Esophagus muscularis mucosa (tissue), 4 donors: ENCODE measurements around the gene RIPPLY1. TPM values are rescaled to one million over a fixed set of nuclear protein-coding genes. Genes with fewer than 3 reads are reported as not detected.

ENCODE experiments used
- DNase-seq: peaks from one replicate; pipeline ENCODE4 v3.0.0-alpha.2; 2017; ENCODE audit errors: extremely low spot score
- H3K27ac ChIP-seq, 4 donors: fragments of 200-600 bp; sonication (generic); replicated peaks in 1 of 4; 1 replicate in 3 of 4; 2 replicates in 1 of 4; pipeline ENCODE4 v1.5.1; 2016 to 2019; ENCODE audit warnings: mild to moderate bottlenecking in 1 of 4
- H3K27me3 ChIP-seq, 4 donors: fragments of 200-600 bp; sonication (generic); one replicate each; pipeline versions ENCODE4 v1.5.1 to v1.6.0; 2016 to 2019
- H3K36me3 ChIP-seq, 4 donors: fragments of 200-600 bp; sonication (generic); one replicate each; pipeline ENCODE4 v1.5.1; 2016 to 2019
- H3K4me1 ChIP-seq, 4 donors: fragments of 200-600 bp; sonication (generic); one replicate each; pipeline ENCODE4 v1.5.1; 2016 to 2019
- H3K4me3 ChIP-seq, 4 donors: fragments of 200-600 bp; sonication (generic); 1 replicate in 2 of 4; 2 replicates in 2 of 4; pipeline ENCODE4 v1.5.1; 2016 to 2019; ENCODE audit warnings: mild to moderate bottlenecking in 4 of 4, moderate library complexity in 1 of 4
- H3K9me3 ChIP-seq, 4 donors: fragments of 200-600 bp; sonication (generic); 1 replicate in 3 of 4; 2 replicates in 1 of 4; pipeline ENCODE4 v1.5.1; 2016 to 2019
- CTCF ChIP-seq, 3 experiments: fragments of 200-600 bp in 2 of 3; fragments of 450-650 bp in 1 of 3; sonication (generic) in 2 of 3; IDR thresholded peaks; one replicate each; pipeline ENCODE4 v1.5.1; 2017 to 2019; ENCODE audit warnings: antibody characterized with exemption in 3 of 3, mild to moderate bottlenecking in 2 of 3, moderate library complexity in 1 of 3
- EP300 ChIP-seq: sonication (generic); formaldehyde crosslinking; IDR thresholded peaks from one replicate; pipeline ENCODE4 v1.6.1; 2017; ENCODE audit warnings: antibody characterized with exemption
- POLR2A ChIP-seq: fragments of 450-650 bp; IDR thresholded peaks from one replicate; pipeline ENCODE4 v1.6.1; 2017; ENCODE audit warnings: antibody characterized with exemption, moderate library complexity, mild to moderate bottlenecking, low read depth
- POLR2AphosphoS5 ChIP-seq, 2 donors: sonication (generic); formaldehyde crosslinking; IDR thresholded peaks; one replicate each; pipeline ENCODE4 v1.6.1; 2017; ENCODE audit warnings: antibody characterized with exemption in 2 of 2
- WGBS: methylation state at CpG from one replicate; pipeline ENCODE4 v1.1.5; 2018; 5-methylcytosine and 5-hydroxymethylcytosine counted together
- intact Hi-C: fragments of 100-400 bp; cut with DNase I; formaldehyde crosslinking; loops from one replicate; pipeline ENCODE4 v1.15.1; 2023
- total RNA-seq, 4 donors: library from RNA; depleted of rRNA; stranded (reverse); fragments of >200 nt; gene quantifications; one replicate each; pipeline versions ENCODE4 v1.1.0 to v1.2.1, GENCODE V29; 2016

RIPPLY1 gene
- total RNA-seq, 4 donors from 2014 or later = not detected

GRCh38 chrX:106921637-106922036 is 18.5 kb upstream of the RIPPLY1 start:
- no peak for TF ChIP-seq POLR2A
- TF ChIP-seq CTCF (IDR thresholded peaks at IDR 0.05) = no peak
- no peak for TF ChIP-seq POLR2AphosphoS5 (IDR thresholded peaks at IDR 0.05)
- no peak for TF ChIP-seq EP300
- intact Hi-C loops = no loop called here

DNA sequence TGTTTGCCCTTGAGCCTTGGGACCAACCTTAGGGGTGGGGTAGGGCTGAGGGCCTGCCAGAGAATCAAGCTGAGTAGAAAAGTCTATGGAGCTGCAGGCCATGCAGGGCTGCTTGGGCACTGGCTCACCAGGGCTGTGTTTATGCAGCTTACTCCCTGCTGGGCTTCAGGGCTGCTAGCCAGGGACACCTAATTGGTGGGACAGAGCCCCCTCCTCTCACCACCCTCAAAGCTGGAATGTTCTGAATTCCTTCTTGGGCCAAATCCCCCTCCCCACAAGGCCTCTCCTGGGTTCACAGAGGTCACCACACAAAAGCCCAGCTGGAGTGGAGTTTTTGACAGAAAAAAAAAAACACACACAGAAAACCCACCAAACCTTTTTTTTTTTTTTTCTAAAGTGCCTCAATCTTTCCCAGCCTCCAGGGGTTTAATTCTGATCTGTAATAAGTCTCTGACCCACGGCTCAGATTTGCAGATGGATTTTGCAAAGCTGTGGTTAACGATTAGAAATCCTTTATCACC is 16.9 kb upstream of the RIPPLY1 start, which contains the start of gene CLDN2:
Gene CLDN2 (plus strand): TSS at position 471 of the 521 bp plus-strand sequence. CDS start 7,827 bp downstream, outside the sequence.
- no peak for DNase-seq
- intact Hi-C loops = no loop called here
- Histone ChIP-seq H3K4me1 (no peaks in the 10 kb centered on the region), H3K27me3 (no peaks in the 10 kb centered on the region), H3K9me3 (no peaks in the 10 kb centered on the region), H3K4me3 (no peak within 1 kb of the TSS), H3K36me3 (no peaks in the 10 kb centered on the region), H3K27ac (no peak within 1 kb of the TSS)
- TF ChIP-seq EP300 = no peak
- no peak for TF ChIP-seq POLR2A
- TF ChIP-seq POLR2AphosphoS5 (IDR thresholded peaks at IDR 0.05) = no peak
- no peak for TF ChIP-seq CTCF (IDR thresholded peaks at IDR 0.05)
- 49% methylated on average over 2 of the region's 2 CpGs for whole genome bisulfite sequencing

More at GRCh38 chrX:106921637-106922036, 18.5 kb upstream of the RIPPLY1 start:
- Histone ChIP-seq H3K4me1 (no peaks in the 10 kb centered on the region), H3K36me3 (no peaks in the 10 kb centered on the region), H3K27me3 (no peaks in the 10 kb centered on the region), H3K27ac (no peak overlapping the region), H3K9me3 (no peaks in the 10 kb centered on the region), H3K4me3 (no peak overlapping the region)
- 71% methylated on average over 2 of the region's 2 CpGs for WGBS
- DNase-seq = no peak

- H3K4me3 ChIP-seq = no peak overlapping the region
- WGBS = 50% methylated on average over 5 of the region's 6 CpGs
- H3K27ac ChIP-seq = no peak overlapping the region
- intact Hi-C loops = no loop called here
- no peak for DNase-seq
- no peaks in the 10 kb centered on the region for H3K36me3 ChIP-seq
- no peaks in the 10 kb centered on the region for H3K4me1 ChIP-seq
- H3K27me3 ChIP-seq = no peaks in the 10 kb centered on the region
- TF ChIP-seq EP300 (no peak), POLR2A (no peak), POLR2AphosphoS5 (IDR thresholded peaks at IDR 0.05) (no peak), CTCF (IDR thresholded peaks at IDR 0.05) (no peak)
- no peaks in the 10 kb centered on the region for H3K9me3 ChIP-seq
Observed at GRCh38 chrX:106917830-106918500, 14.8 kb upstream of the RIPPLY1 start.

DNA sequence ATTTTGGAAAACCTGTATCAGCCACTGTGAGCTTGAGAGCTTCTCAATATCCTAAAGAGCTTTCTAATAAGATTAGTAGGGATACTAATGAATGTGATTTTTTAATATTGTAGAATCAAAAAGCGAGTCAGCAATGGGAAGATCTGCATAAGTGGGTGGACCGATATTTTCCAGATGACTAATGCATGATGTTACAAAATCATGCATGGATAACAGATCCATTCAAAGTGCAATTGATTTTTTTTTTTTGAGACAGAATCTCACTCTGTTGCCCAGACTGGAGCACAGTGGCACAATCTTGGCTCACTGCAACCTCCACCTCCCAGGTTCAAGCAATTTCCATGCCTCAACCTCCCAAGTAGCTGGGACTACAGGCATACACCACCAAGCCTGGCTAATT is 9.7 kb upstream of the RIPPLY1 start:
- no peaks in the 10 kb centered on the region for H3K36me3 ChIP-seq
- 69% methylated on average over 2 of the region's 2 CpGs for WGBS
- no peak for TF ChIP-seq CTCF (IDR thresholded peaks at IDR 0.05)
- TF ChIP-seq EP300 = no peak
- no peak for TF ChIP-seq POLR2AphosphoS5 (IDR thresholded peaks at IDR 0.05)
- TF ChIP-seq POLR2A = no peak
- DNase-seq = no peak
- no peaks in the 10 kb centered on the region for H3K9me3 ChIP-seq
- intact Hi-C loops = no loop called here
- H3K4me3 ChIP-seq = no peak overlapping the region
- no peaks in the 10 kb centered on the region for H3K27me3 ChIP-seq
- H3K4me1 ChIP-seq = no peaks in the 10 kb centered on the region
- H3K27ac ChIP-seq = no peak overlapping the region
